ENCODE data around the gene PSD2. TPM values are rescaled to one million over a fixed set of nuclear protein-coding genes. Genes with fewer than 3 reads are reported as not detected.

PSD2 gene
- polyA plus RNA-seq, 3 donors, result not detected

DNA sequence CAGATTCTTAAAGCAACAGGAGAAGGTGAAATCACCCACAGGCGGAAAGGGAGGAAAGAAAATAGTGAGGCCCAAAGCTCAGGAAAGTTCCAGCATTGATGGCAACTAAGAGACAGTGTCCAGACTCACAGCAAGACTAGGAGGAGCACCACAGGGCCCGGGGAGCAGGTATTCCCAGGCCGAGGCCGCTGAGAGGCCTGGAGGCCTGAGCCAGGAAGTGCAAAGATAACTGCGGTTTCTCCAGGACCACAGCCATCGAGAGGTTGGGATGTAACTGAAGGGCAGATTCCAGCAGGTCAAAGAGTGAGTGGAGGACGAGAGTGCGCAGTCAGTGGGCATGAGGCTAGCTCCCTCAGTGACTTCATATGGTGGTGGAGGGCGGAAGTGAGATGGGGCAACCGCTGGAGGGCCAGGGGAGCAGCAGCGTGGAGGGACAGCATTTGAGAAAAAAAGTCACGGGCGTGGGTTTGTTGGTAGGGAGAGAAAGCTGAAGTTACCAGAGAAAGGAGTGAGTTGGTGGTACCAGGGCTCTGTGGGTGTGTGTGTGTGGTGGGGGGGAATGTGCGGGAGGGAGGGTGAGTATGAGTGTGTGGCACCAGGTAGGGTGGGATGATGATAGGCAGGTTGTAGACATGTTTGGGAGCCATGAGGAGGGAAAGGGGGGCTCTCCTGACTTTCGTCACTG lies 89.7 kb downstream of the PSD2 start:
- H3K27me3 ChIP-seq (ENCODE audit: control insufficient read depth in 2 of 2, insufficient read depth in 2 of 2, low read length in 2 of 2), result no peaks in the 10 kb centered on the region
- Mint-ChIP-seq H3K27me3 (ENCODE audit: low read depth in 3 of 3) (peaks cover 9 to 17% (median 10%) of the 10 kb centered on the region in 3 donors), H3K36me3 (no peaks in the 10 kb centered on the region), H3K4me1 (no peaks in the 10 kb centered on the region), H3K4me3 (no peak overlapping the region), H3K9me3 (peaks cover 0 to 2% (median 0%) of the 10 kb centered on the region in 7 donors), H3K27ac (no peak overlapping the region)
- H3K9ac ChIP-seq (ENCODE audit: insufficient read depth, low read length, poor library complexity, severe bottlenecking), result no peak overlapping the region
- H3K27ac ChIP-seq (ENCODE audit: low read depth in 1 of 2, low read length in 2 of 2), result no peak overlapping the region
- no peaks in the 10 kb centered on the region for H3K79me2 ChIP-seq (ENCODE audit: insufficient read depth, low read length)
- no peaks in the 10 kb centered on the region for H4K20me1 ChIP-seq (ENCODE audit: insufficient read depth, low read length)
- TF ChIP-seq, protein P1, sequence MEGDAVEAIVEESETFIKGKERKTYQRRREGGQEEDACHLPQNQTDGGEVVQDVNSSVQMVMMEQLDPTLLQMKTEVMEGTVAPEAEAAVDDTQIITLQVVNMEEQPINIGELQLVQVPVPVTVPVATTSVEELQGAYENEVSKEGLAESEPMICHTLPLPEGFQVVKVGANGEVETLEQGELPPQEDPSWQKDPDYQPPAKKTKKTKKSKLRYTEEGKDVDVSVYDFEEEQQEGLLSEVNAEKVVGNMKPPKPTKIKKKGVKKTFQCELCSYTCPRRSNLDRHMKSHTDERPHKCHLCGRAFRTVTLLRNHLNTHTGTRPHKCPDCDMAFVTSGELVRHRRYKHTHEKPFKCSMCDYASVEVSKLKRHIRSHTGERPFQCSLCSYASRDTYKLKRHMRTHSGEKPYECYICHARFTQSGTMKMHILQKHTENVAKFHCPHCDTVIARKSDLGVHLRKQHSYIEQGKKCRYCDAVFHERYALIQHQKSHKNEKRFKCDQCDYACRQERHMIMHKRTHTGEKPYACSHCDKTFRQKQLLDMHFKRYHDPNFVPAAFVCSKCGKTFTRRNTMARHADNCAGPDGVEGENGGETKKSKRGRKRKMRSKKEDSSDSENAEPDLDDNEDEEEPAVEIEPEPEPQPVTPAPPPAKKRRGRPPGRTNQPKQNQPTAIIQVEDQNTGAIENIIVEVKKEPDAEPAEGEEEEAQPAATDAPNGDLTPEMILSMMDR (IDR thresholded peaks at IDR 0.05), result no peak
- no peak for DNase-seq
- H3K36me3 ChIP-seq (replicated peaks in 1 of 2; ENCODE audit: control insufficient read depth in 1 of 2, insufficient read depth in 2 of 2, low read length in 2 of 2), result no peaks in the 10 kb centered on the region
- H2AFZ ChIP-seq (ENCODE audit: insufficient read depth, low read depth, low read length, poor library complexity, severe bottlenecking), result no peak overlapping the region
- intact Hi-C loops (cut with micrococcal nuclease), result no loop called here
- no peaks in the 10 kb centered on the region for H3K9me3 ChIP-seq (replicated peaks in 1 of 2; ENCODE audit: control insufficient read depth in 1 of 2, insufficient read depth in 1 of 2, low read length in 2 of 2)
- 97% methylated on average over 14 of the region's 15 CpGs for WGBS (ENCODE audit: insufficient coverage)
- H3K4me2 ChIP-seq (replicated peaks; ENCODE audit: extremely low read depth, low read length, poor library complexity, severe bottlenecking), result no peak overlapping the region
- no peak overlapping the region for H3K4me3 ChIP-seq (replicated peaks in 1 of 3; ENCODE audit: low read depth in 2 of 3, low read length in 3 of 3)
- H3K4me1 ChIP-seq (ENCODE audit: control insufficient read depth in 1 of 2, insufficient read depth in 2 of 2, low read length in 2 of 2), result no peaks in the 10 kb centered on the region

GRCh38 chr5:139885857-139886208 lies 90.2 kb downstream of the PSD2 start:
- Histone ChIP-seq H3K79me2 (ENCODE audit: insufficient read depth, low read length) (no peaks in the 10 kb centered on the region), H3K4me1 (ENCODE audit: control insufficient read depth in 1 of 2, insufficient read depth in 2 of 2, low read length in 2 of 2) (no peaks in the 10 kb centered on the region), H3K36me3 (replicated peaks in 1 of 2; ENCODE audit: control insufficient read depth in 1 of 2, insufficient read depth in 2 of 2, low read length in 2 of 2) (no peaks in the 10 kb centered on the region), H4K20me1 (ENCODE audit: insufficient read depth, low read length) (no peaks in the 10 kb centered on the region), H3K27me3 (ENCODE audit: control insufficient read depth in 2 of 2, insufficient read depth in 2 of 2, low read length in 2 of 2) (peaks cover 0 to 1% of the 10 kb centered on the region in 2 donors), H3K9ac (ENCODE audit: insufficient read depth, low read length, poor library complexity, severe bottlenecking) (no peak overlapping the region), H2AFZ (ENCODE audit: insufficient read depth, low read depth, low read length, poor library complexity, severe bottlenecking) (no peak overlapping the region), H3K27ac (ENCODE audit: low read depth in 1 of 2, low read length in 2 of 2) (no peak overlapping the region), H3K9me3 (replicated peaks in 1 of 2; ENCODE audit: control insufficient read depth in 1 of 2, insufficient read depth in 1 of 2, low read length in 2 of 2) (no peaks in the 10 kb centered on the region), H3K4me2 (replicated peaks; ENCODE audit: extremely low read depth, low read length, poor library complexity, severe bottlenecking) (no peak overlapping the region), H3K4me3 (replicated peaks in 1 of 3; ENCODE audit: low read depth in 2 of 3, low read length in 3 of 3) (no peak overlapping the region)
- no peak for DNase-seq
- peaks cover 0 to 2% (median 0%) of the 10 kb centered on the region in 7 donors for H3K9me3 Mint-ChIP-seq
- intact Hi-C loops (cut with micrococcal nuclease), result no loop called here
- H3K36me3 Mint-ChIP-seq, result no peaks in the 10 kb centered on the region
- WGBS (ENCODE audit: insufficient coverage), result 94% methylated on average over 2 of the region's 4 CpGs
- TF ChIP-seq, protein P1 (IDR thresholded peaks at IDR 0.05), result no peak
- H3K4me1 Mint-ChIP-seq, result no peaks in the 10 kb centered on the region
- no peak overlapping the region for H3K27ac Mint-ChIP-seq
- H3K27me3 Mint-ChIP-seq (ENCODE audit: low read depth in 3 of 3), result peaks cover 12 to 22% (median 13%) of the 10 kb centered on the region in 3 donors
- H3K4me3 Mint-ChIP-seq, result no peak overlapping the region
